GM12872 (cell line): ENCODE results near the gene TBX1.

ENCODE experiments used
- TF ChIP-seq, protein P1 (sequence below): IDR thresholded peaks from 3 replicates; pipeline ENCODE4 v1.5.1; 2011; ENCODE audit warnings: low read depth, mild to moderate bottlenecking, low read length, moderate library complexity; ENCODE audit not compliant: insufficient read depth

The TBX1 gene

DNA sequence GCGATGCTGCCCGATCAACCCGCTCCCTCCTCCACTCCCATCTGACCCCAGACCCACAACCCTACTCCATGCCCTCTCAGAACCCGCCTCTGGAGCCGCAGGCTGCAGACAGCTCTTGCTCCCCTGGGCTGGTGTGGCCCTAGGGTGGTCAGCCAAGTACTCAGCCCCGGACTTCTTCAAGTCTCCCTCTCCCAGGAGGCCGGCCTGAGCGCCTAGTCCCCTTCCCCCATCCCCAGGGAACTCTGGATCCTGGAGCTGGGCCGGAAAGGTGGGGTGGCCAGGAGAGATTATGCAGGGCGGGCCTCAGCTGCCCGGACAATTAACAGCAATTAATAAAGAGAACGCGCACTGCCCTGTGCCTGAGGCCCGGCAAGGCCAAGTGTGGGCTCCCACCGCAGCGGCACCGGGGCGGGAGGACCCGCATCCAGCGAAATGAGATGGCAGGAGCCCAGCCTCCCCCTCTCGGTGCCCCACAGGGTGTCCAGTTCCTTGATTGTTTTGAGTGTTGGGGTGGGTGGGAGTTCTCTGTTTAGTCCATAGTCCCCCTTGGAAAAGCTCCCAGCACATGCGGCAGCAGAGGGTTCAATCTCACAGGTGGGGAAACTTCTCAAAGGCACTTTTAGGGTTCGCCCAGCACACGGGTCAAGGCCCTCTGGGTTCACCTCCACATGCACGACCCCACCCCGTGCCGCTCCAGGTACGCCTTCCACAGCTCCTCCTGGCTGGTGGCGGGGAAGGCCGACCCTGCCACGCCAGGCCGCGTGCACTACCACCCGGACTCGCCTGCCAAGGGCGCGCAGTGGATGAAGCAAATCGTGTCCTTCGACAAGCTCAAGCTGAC lies 3.1 kb downstream of the TBX1 start:
- TF ChIP-seq, protein P1, sequence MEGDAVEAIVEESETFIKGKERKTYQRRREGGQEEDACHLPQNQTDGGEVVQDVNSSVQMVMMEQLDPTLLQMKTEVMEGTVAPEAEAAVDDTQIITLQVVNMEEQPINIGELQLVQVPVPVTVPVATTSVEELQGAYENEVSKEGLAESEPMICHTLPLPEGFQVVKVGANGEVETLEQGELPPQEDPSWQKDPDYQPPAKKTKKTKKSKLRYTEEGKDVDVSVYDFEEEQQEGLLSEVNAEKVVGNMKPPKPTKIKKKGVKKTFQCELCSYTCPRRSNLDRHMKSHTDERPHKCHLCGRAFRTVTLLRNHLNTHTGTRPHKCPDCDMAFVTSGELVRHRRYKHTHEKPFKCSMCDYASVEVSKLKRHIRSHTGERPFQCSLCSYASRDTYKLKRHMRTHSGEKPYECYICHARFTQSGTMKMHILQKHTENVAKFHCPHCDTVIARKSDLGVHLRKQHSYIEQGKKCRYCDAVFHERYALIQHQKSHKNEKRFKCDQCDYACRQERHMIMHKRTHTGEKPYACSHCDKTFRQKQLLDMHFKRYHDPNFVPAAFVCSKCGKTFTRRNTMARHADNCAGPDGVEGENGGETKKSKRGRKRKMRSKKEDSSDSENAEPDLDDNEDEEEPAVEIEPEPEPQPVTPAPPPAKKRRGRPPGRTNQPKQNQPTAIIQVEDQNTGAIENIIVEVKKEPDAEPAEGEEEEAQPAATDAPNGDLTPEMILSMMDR, result no peak

DNA sequence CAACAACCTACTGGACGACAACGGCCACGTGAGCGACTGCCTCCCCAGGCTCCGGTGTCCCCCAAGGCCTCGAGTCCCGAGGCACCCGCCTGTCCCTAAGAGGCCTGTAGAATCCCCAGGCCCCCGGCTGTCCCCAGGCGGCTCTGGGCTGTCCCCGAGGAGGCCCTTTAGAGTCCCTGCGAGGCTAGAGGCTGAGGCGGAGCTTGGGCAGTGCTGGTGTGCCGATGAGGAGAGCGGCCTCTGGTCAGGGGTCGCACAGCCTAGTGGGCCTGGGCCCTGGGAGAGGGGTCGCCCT lies 3.7 kb downstream of the TBX1 start:
- TF ChIP-seq, protein P1, result no peak

DNA sequence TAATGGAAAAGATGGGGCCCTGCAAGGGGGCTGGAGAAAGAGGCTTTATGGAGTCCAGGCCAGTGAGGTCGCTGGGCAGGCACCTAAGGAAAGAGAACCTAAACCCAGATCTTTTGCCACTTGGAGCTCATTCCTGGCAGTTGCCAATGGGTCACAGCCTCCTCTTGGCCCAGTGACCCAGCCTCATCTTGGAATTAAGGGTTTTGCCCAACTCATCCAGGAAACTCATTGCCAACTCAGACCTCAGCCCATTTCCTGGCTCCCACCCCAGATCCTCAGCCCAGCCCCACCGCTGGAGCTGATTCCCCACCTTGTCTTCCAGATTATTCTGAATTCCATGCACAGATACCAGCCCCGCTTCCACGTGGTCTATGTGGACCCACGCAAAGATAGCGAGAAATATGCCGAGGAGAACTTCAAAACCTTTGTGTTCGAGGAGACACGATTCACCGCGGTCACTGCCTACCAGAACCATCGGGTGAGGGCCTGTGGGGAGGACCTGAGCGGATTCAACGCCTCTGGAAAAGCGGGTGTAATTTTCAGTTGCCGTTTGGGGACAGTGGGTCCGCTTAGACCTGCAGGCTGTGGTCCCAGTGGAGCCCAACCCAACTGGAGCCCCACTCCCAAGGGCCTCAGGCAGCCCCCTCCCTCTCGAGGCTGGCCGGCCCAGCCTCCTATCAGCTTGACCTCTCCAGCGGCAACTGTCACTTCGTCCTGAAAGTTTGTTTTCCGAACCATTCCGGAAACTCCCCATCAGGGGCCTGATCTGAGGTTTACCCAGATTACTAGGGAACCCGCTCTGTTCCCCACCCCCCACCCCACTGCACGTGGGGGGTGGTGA lies 4.3 kb downstream of the TBX1 start:
- TF ChIP-seq, protein P1, result no peak

DNA sequence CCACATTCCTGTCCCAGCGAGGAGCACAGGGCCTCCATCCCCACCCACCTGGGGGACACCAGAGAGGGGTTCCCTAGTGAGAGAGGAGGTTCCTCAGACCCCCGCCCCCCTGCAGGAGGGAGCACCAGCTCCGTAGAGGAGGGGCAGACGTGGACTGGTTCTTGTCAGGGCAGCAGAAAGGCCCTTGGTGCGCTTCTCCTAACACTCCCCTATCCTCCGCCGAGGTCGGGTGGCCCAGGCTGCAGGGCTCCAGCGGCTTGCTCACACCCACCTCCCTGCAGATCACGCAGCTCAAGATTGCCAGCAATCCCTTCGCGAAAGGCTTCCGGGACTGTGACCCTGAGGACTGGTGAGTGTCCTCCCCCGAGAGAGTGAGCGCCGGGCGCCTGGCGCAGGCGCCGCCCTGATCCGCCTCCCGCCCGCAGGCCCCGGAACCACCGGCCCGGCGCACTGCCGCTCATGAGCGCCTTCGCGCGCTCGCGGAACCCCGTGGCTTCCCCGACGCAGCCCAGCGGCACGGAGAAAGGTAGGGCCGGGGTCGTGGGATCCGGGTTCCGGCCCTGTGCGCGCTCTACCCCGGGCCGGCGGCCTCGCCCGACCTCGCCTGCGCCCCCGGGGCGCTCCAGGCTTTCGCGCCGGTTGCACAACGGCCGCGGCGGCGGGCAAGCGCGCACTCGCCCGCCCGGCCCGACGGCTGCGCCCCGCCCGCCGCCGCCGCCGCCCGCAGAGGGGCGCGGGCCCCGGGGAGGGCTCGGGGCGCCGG lies 5.1 kb downstream of the TBX1 start:
- TF ChIP-seq, protein P1, result no peak

DNA sequence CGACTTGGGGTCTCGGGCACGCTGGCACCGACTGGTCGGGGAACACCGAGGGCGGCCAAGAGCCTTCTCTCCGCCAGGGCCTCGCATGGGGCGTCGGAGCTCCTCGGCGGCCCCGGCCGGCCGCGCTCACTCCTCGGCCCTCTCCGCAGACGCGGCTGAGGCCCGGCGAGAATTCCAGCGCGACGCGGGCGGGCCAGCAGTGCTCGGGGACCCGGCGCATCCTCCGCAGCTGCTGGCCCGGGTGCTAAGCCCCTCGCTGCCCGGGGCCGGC lies 5.6 kb downstream of the TBX1 start:
- TF ChIP-seq, protein P1, result no peak

DNA sequence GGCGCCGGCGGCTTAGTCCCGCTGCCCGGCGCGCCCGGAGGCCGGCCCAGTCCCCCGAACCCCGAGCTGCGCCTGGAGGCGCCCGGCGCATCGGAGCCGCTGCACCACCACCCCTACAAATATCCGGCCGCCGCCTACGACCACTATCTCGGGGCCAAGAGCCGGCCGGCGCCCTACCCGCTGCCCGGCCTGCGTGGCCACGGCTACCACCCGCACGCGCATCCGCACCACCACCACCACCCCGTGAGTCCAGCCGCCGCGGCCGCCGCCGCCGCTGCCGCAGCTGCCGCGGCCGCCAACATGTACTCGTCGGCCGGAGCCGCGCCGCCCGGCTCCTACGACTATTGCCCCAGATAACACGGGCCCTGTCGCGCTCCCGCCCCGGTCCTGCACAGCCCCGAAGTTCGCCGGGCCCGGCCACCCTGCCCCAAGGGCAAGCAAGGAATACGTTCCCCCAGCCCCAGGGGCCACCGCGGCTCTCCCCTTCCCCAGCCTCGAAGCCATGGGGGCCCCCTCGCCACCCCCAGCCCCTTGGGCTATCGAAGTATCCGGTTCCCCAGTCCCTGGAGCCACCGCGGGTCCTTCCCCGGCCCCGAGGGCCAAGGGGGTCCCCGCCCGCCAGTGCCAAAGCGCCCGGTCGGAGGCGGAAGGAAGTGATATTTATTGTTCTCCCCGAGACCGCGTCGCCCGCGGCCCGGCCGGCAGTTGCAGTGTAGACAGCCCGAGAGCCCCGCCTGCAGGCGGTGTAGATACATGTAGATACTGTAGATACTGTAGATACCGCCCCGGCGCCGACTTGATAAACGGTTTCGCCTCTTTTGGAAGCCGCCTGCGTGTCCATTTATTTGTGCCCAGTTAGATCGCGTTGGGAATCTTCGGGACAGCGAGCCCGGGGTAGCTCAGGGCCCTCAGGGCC lies 6.2 kb downstream of the TBX1 start:
- TF ChIP-seq, protein P1, result peak; percentile 25; the same call in 2 of the 3 replicates
